GM12801 (cell line): ENCODE data around the gene NF2.

Experiments used
- CTCF ChIP-seq: IDR thresholded peaks from one replicate; pipeline ENCODE4 v1.5.1; 2011; ENCODE audit warnings: control low read depth; ENCODE audit not compliant: insufficient read length; ENCODE audit errors: extremely low read depth

The NF2 gene

GRCh38 chr22:29724843-29725242, 121.4 kb downstream of the NF2 start:
- no peak for TF ChIP-seq CTCF

- TF ChIP-seq CTCF, result no peak
Observed at GRCh38 chr22:29726106-29726505, 122.7 kb downstream of the NF2 start.

GRCh38 chr22:29726512-29727130, 123.2 kb downstream of the NF2 start:
- TF ChIP-seq CTCF, result no peak

GRCh38 chr22:29727131-29727523, 123.7 kb downstream of the NF2 start:
- no peak for TF ChIP-seq CTCF

- no peak for TF ChIP-seq CTCF
Observed at GRCh38 chr22:29729161-29729560, 125.7 kb downstream of the NF2 start.

GRCh38 chr22:29731058-29731850, 127.8 kb downstream of the NF2 start:
- no peak for TF ChIP-seq CTCF

- TF ChIP-seq CTCF, result no peak
Observed at GRCh38 chr22:29732883-29733282, 129.4 kb downstream of the NF2 start.
